NCI-H748 (cell line): ENCODE results near the gene ANGEL1.

ENCODE experiments used
- DNase-seq: peaks from one replicate; lab custom pipeline; 2025; ENCODE audit not compliant: unreplicated experiment; lab: John Stamatoyannopoulos, UW

The ANGEL1 gene

GRCh38 chr14:76826122-76826521, 13.4 kb upstream of the ANGEL1 start, which contains the start of gene LRRC74A:
Gene LRRC74A, plus strand, starts transcription at chr14:76826408. Its CDS starts 290 bp downstream, at chr14:76826698.
- DNase-seq = no peak

- no peak for DNase-seq
These were observed 8.0 kb upstream of the ANGEL1 start for GRCh38 chr14:76820700-76821099.

- DNase-seq = no peak
These were observed 2.3 kb upstream of the ANGEL1 start for GRCh38 chr14:76814726-76815645.

GRCh38 chr14:76812093-76812421, 625 bp downstream of the ANGEL1 start:
- DNase-seq = peak; percentile 61

- no peak for DNase-seq
These were observed 1.1 kb downstream of the ANGEL1 start for GRCh38 chr14:76811561-76811960.

GRCh38 chr14:76810953-76811400, 1.7 kb downstream of the ANGEL1 start:
- DNase-seq = peak; percentile 35

GRCh38 chr14:76810525-76810924, 2.2 kb downstream of the ANGEL1 start:
- no peak for DNase-seq

- no peak for DNase-seq
These were observed 3.7 kb downstream of the ANGEL1 start for GRCh38 chr14:76808990-76809389.

GRCh38 chr14:76808011-76808410, 4.7 kb downstream of the ANGEL1 start:
- no peak for DNase-seq

GRCh38 chr14:76806446-76806845, 6.2 kb downstream of the ANGEL1 start:
- DNase-seq = no peak

GRCh38 chr14:76793956-76794355, 18.7 kb downstream of the ANGEL1 start:
- no peak for DNase-seq

GRCh38 chr14:76793324-76793723, 19.4 kb downstream of the ANGEL1 start:
- DNase-seq = no peak

- no peak for DNase-seq
These were observed 20.3 kb downstream of the ANGEL1 start for GRCh38 chr14:76792422-76792821.

GRCh38 chr14:76786601-76787000, 26.1 kb downstream of the ANGEL1 start:
- DNase-seq = no peak

GRCh38 chr14:76784881-76785280, 27.8 kb downstream of the ANGEL1 start:
- DNase-seq = peak; percentile 81

GRCh38 chr14:76784266-76784874, 28.3 kb downstream of the ANGEL1 start:
- DNase-seq = no peak

- no peak for DNase-seq
These were observed 29.7 kb downstream of the ANGEL1 start for GRCh38 chr14:76782885-76783566.

GRCh38 chr14:76782115-76782884, 30.4 kb downstream of the ANGEL1 start:
- no peak for DNase-seq

GRCh38 chr14:76781648-76782051, 31.0 kb downstream of the ANGEL1 start:
- no peak for DNase-seq

GRCh38 chr14:76780875-76781647, 31.6 kb downstream of the ANGEL1 start:
- DNase-seq = no peak
